GM19351 (cell line): ENCODE measurements around the gene SIK2.

ENCODE experiments used
- ATAC-seq: cut with Tn5 transposase; IDR thresholded peaks from one replicate; pipeline ENCODE4 v1.9.1; 2021; ENCODE audit warnings: mild to moderate bottlenecking, moderate library complexity; ENCODE audit not compliant: unreplicated experiment

SIK2 gene

DNA sequence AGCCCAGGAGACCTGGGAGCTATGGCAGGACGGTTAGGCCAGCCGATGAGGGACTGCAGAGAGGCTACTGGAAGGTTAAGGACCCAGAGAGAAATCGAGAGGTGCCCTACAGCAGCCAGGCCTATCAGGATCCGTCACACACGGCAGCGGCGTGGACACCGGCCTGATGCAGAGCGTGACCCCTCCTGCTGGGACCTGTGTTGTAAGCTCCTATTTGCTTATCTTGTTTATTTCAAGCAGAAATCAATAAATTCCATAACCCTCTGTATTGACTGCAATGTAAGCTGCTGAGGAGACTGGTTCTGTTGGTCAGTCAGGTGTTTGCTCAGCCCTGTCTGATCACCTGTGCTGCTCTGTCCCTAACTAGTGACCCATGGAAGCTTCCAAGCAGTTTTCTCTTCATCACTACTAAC, 124.1 kb downstream of the SIK2 start:
- no peak for ATAC-seq

- no peak for ATAC-seq
Observed at GRCh38 chr11:111727431-111727830, 125.2 kb downstream of the SIK2 start.

GRCh38 chr11:111729071-111729830, 127.0 kb downstream of the SIK2 start:
- no peak for ATAC-seq

DNA sequence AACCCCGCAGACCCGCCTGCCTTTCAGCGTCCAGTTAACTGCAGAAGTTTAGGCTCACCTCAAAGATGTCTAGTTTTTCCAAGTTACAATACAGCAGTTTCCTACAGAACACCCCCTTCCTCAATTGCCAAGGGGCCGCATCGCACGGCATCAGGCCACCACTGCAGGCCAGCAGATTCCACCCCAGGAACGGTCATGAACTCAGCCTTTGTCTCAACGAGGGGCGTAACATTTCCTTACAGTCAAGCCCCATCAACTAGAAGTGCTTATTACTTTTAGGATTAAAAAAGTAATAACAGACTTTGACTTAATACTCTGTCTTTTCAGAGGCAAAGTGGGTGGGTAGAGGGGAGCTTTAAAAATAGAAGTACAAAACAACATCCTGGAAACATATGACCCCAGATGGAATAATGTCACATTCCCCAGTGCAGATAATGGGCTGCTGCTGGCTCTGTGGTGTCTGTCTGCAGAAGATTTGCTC, 127.6 kb downstream of the SIK2 start:
- no peak for ATAC-seq

DNA sequence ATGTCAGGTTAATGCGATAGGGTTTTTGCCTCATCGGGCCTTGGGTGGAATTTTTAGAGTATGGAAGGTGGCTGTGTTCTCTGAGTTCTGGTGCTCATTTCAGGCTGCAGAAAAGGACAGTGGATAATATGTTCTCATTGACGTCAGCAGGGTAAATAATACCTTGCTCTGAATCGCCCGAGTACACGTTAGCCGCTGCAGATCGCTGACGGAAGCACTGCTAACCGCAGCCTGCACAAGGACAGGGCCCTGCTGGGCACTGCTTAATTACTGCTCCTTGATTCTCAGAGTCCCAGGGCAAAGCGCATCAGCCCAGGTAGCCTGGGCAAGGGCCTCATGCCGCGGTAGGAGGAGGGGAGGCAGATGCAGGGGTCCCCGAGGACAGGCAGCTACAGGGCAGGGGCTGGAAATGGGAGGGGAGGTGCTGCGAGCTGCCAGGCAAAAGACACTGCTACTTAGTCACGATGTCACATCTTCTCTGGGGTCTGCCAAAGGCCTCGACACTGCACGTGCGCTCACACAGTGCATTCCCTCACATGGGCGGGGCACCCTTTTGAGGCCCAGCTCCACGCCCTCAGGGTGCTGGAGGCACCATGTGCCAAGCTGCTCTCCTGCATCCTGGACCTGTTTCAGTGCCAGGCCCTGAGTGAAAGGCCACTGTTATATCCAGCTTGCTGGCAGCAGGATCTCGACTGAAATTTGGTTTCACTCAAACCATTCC, 128.8 kb downstream of the SIK2 start:
- ATAC-seq, result no peak

- no peak for ATAC-seq
Observed at GRCh38 chr11:111731821-111732220, 129.6 kb downstream of the SIK2 start.

DNA sequence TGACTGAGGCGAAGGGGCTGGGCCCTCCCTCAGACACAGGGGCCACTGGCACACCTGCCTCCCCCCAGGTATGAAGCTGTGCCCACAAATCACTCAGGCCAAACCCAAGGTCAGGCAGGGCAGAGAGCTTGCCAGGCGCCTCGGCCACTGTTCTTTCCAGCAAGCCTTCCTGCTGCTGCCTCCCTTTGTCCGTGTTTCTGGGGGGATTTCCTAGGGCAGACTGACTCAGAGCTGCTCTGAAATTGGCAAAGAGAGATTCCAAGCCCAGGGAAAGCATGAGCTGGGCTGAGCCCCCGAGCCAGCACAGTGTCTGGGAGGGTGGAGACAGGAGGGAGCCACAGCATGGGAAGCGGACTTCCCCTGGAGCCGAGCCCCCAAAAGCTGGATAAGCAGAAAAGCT, 130.8 kb downstream of the SIK2 start:
- no peak for ATAC-seq

- no peak for ATAC-seq
Observed at GRCh38 chr11:111733611-111734088, 131.4 kb downstream of the SIK2 start.

DNA sequence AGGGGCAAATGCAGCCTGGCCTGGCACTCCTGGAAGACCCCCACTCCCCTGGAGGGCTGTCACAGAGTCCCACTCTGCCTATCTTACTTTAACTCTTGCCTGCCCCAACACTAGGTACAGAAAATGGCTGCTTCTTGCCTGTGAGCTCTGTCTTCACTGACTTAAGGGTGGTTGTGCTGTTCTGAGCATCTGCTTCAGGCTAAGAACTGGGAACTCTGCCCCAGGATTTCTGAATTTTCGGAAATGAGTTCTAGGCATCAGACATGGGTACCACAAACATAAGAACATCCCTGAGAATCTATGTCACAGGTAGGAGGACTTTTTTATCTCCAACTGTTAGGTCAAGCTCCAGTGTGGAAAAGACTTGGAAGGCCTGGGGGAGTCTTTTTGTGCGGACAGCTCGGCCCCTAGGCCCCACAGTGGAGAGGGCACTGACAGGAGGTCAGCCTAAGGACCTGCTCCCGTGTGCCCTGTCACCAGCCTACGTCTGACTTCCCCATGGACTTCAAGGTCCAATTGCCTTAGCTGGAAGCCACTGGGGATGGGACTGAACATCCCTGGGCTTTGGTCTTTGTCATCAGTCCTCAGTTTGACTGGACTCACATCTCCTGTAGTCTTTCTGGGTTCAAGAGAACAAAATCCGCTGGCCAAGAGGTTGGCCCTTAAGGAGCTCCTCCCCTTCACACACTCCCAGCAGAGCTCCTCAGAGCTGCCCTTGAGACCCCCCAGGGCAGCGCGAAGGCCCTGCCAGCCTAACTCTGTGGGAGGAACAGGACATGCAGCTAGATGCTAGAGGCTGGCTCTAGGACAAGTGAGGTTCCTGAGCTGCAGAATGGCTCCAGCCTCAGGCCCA, 132.1 kb downstream of the SIK2 start:
- no peak for ATAC-seq

- no peak for ATAC-seq
Observed at GRCh38 chr11:111734954-111735261, 132.7 kb downstream of the SIK2 start.

GRCh38 chr11:111735262-111736116, 133.2 kb downstream of the SIK2 start:
- no peak for ATAC-seq

DNA sequence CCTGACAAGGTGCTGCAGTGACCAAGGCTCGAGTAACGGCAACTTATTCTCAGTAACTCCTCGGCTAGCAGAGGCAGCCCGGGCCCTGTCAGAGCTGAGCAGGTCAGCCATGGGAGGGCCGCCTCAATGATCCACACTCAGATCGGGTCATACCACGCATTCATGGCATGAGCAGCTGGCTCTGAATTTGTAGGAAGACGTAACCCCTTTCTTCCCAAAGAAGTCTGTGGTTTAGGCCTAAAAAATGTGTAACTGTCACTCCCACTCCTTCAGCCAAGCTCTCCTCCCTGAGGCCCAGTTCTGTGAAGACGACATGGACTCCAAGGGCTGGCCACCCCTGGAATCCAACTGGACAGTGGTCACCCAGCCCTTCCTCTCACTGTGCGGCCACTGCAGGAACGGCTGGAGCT, 133.9 kb downstream of the SIK2 start:
- ATAC-seq, result no peak

DNA sequence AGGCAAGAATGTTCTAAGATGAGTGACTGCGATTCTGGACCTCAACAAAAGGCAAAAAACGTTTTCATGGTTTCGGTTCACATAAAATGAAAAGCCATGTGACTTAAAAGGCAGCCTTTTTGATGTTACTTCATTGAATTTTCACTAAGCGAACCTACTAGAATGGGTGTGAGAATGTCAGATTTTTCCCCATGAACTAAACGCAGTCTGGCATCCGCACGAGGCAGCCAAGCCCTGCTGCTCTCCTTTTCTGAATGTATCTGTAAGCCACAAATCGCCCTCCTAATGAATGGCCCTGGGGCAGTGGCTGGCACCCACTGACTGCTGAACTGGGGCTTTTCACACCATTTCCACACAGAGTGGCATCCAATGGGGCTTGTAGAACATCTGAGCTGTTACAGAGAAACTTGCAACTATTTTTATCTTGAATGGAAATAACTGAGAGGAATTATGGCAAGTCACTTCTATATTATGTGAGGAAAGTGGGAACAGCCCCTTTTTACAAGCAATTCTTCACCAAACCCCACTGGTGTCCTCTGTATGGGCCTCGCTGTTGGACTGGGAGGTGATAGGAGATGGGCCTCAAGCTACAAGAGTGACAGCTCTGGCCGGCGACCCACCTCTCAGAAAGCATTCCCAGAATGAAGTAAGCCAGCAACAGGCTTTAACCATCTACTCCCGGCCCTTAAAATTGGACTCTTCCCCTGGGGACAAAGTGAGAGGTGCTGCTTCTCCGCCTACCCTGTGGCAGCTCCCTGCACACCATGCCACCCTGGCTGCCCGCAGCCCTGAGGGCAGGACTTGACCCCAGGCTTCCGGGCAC, 134.6 kb downstream of the SIK2 start:
- no peak for ATAC-seq

- ATAC-seq, result no peak
Observed at GRCh38 chr11:111737444-111738210, 135.4 kb downstream of the SIK2 start.

GRCh38 chr11:111739299-111739698, 137.1 kb downstream of the SIK2 start:
- ATAC-seq, result no peak

DNA sequence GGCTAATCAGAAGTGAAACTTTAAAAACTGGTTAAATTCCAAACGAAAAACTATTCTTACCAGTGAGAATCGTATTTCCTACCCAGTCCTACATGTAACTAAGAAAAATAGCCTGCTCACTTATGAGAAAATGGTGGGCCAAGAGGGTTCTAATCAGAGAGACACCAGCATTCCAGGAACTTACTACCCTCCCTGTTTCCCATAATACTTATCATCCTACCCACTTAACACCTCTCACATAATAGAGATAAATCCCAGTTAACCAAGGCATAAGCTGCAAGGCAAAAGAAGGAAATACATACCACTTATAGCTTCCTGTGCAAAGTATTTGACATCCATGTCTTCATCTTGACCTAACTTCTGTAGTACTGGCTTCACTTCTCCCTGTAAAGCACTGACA, 139.5 kb downstream of the SIK2 start:
- ATAC-seq, result no peak

DNA sequence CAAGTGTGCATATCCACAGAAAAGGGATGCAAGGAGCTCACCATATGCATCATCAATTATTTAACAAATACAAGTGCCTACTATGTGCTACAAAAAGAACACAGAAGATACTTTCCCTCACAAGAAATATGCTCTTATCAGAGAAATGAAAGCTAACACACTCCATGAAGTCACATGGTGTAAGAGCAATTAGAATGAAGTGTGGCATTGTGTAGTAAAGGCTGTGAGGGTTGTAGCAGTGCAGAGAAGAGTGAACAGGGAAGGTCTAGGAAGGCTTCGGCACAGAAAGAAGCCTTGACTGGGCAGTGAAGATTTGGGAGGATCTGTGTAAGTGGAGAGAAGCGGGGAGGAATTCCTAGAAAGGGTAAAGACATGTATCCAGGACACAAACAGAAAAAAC, 141.5 kb downstream of the SIK2 start:
- no peak for ATAC-seq

DNA sequence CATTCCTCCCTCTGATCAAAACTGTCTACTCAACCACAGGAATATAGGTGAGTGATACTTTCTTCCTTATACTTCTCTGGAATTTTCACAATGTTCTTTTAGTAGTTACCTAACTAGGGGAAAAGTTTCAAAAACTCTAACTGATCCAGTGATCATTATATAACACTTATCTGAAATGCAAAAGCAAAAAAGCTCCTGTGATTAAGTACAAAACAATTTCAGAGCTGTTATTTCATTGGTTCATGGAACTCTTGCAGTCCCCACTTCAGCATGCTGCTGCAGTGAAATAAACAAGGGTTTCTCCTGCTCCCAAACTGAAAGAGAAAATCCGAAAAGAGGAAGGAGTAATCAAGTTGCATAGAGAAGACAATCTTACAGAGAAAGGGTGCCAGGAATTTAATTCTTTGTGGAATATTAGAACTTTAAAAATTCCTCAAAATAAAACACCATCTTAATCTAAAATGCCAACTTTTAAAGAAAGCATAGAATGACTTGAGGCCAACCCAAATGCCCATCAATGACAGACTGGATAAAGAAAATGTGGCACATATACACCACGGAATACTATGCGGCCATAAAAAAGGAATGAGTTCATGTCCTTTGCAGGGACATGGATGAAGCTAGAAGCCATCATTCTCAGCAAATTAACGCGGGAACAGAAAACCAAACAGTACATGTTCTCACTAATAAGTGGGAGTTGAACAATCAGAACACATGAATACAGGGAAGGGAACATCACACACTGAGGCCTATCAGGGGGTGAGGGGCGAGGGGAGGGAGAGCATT, 143.7 kb downstream of the SIK2 start:
- ATAC-seq, result no peak
